ENCODE measurements around the gene PCDH17. TPM values are rescaled to one million over a fixed set of nuclear protein-coding genes. Genes with fewer than 3 reads are reported as not detected.

The PCDH17 gene
- total RNA-seq, 1 donor from 2014 or later: 0.12 TPM

GRCh38 chr13:57611969-57612368 lies 19.6 kb upstream of the PCDH17 start:
- no peak for TF ChIP-seq CTCF (conservative IDR thresholded peaks at IDR 0.05; ENCODE audit: low read depth, low read length)
- no peak overlapping the region for H3K4me3 ChIP-seq (ENCODE audit: low read depth, low read length)
- no peak for DNase-seq (ENCODE audit: low read depth)

GRCh38 chr13:57612568-57612967 lies 19.0 kb upstream of the PCDH17 start:
- no peak overlapping the region for H3K4me3 ChIP-seq (ENCODE audit: low read depth, low read length)
- DNase-seq (ENCODE audit: low read depth): no peak
- no peak for TF ChIP-seq CTCF (conservative IDR thresholded peaks at IDR 0.05; ENCODE audit: low read depth, low read length)

- peak; percentile 89 for TF ChIP-seq CTCF (conservative IDR thresholded peaks at IDR 0.05; ENCODE audit: low read depth, low read length)
- peak; percentile 32 for DNase-seq (ENCODE audit: low read depth)
- no peak overlapping the region for H3K4me3 ChIP-seq (ENCODE audit: low read depth, low read length)
These were observed 6.7 kb upstream of the PCDH17 start for GRCh38 chr13:57624565-57625435.

GRCh38 chr13:57627663-57628062 lies 3.9 kb upstream of the PCDH17 start:
- TF ChIP-seq CTCF (conservative IDR thresholded peaks at IDR 0.05; ENCODE audit: low read depth, low read length): peak; percentile 70
- H3K4me3 ChIP-seq (ENCODE audit: low read depth, low read length): no peak overlapping the region
- no peak for DNase-seq (ENCODE audit: low read depth)

- no peak for TF ChIP-seq CTCF (conservative IDR thresholded peaks at IDR 0.05; ENCODE audit: low read depth, low read length)
- DNase-seq (ENCODE audit: low read depth): no peak
- H3K4me3 ChIP-seq (ENCODE audit: low read depth, low read length): peak overlapping the region; percentile 43
These were observed 2.1 kb upstream of the PCDH17 start for GRCh38 chr13:57629391-57629804.

GRCh38 chr13:57629821-57630235 lies 1.7 kb upstream of the PCDH17 start:
- DNase-seq (ENCODE audit: low read depth): no peak
- H3K4me3 ChIP-seq (ENCODE audit: low read depth, low read length): peak overlapping the region; percentile 43
- TF ChIP-seq CTCF (conservative IDR thresholded peaks at IDR 0.05; ENCODE audit: low read depth, low read length): no peak
